Fibroblast of lung (primary cell): ENCODE results near the gene TPO. TPM values are rescaled to one million over a fixed set of nuclear protein-coding genes. Genes with fewer than 3 reads are reported as not detected.

ENCODE experiments used
- DNase-seq, 2 donors: peaks; one replicate each; pipeline versions ENCODE4 v3.0.0 to v3.0.0-alpha.2; 2010; ENCODE audit warnings: low read depth in 2 of 2
- H2AFZ ChIP-seq: 2 replicates; pipeline ENCODE4 v1.5.1; 2012; ENCODE audit warnings: low read length, control low read depth, inconsistent platforms
- H3K27ac ChIP-seq: 2 replicates; pipeline ENCODE4 v1.5.1; 2011; ENCODE audit warnings: low read length, control low read depth; ENCODE audit not compliant: insufficient read depth
- H3K27me3 ChIP-seq: 2 replicates; pipeline ENCODE4 v1.5.1; 2011; ENCODE audit warnings: mild to moderate bottlenecking, low read length; ENCODE audit not compliant: control insufficient read depth, insufficient read depth
- H3K36me3 ChIP-seq: 2 replicates; pipeline ENCODE4 v1.5.1; 2011; ENCODE audit warnings: low read length; ENCODE audit not compliant: control insufficient read depth, insufficient read depth
- H3K4me1 ChIP-seq: 2 replicates; pipeline ENCODE4 v1.5.1; 2011; ENCODE audit warnings: low read length; ENCODE audit not compliant: control insufficient read depth, insufficient read depth; ENCODE audit errors: extremely low read depth
- H3K4me2 ChIP-seq: 2 replicates; pipeline ENCODE4 v1.5.1; 2011; ENCODE audit warnings: low read length, control low read depth; ENCODE audit not compliant: insufficient read depth; ENCODE audit errors: extremely low read depth
- H3K4me3 ChIP-seq, 4 experiments: fragments of 200-600 bp in 1 of 4; sonication (generic) in 1 of 4; replicated peaks in 1 of 4; 2 replicates each; pipeline ENCODE4 v1.5.1; 2011 to 2016; ENCODE audit warnings: low read length in 4 of 4, low read depth in 3 of 4, mild to moderate bottlenecking in 3 of 4, control low read depth in 2 of 4, inconsistent platforms in 1 of 4, mixed read lengths in 1 of 4; ENCODE audit not compliant: insufficient read depth in 1 of 4; ENCODE audit errors: control extremely low read depth in 1 of 4
- H3K79me2 ChIP-seq: 2 replicates; pipeline ENCODE4 v1.5.1; 2012; ENCODE audit warnings: mild to moderate bottlenecking, low read length, inconsistent platforms; ENCODE audit not compliant: control insufficient read depth, insufficient read depth
- H3K9ac ChIP-seq: 2 replicates; pipeline ENCODE4 v1.5.1; 2011; ENCODE audit warnings: mild to moderate bottlenecking, low read length, control low read depth; ENCODE audit not compliant: insufficient read depth
- H3K9me3 ChIP-seq: 2 replicates; pipeline ENCODE4 v1.5.1; 2012; ENCODE audit warnings: low read depth, low read length; ENCODE audit not compliant: control insufficient read depth, insufficient read depth
- H4K20me1 ChIP-seq: 2 replicates; pipeline ENCODE4 v1.5.1; 2011; ENCODE audit warnings: low read length; ENCODE audit not compliant: control insufficient read depth, insufficient read depth; ENCODE audit errors: extremely low read depth
- EZH2 ChIP-seq: IDR thresholded peaks from 2 replicates; pipeline ENCODE4 v1.5.1; 2012; ENCODE audit warnings: low read length, control low read depth, mild to moderate bottlenecking; ENCODE audit errors: missing control alignments
- polyA plus RNA-seq, 2 donors: library from polyadenylated mRNA; depleted of rRNA in 1 of 2; stranded (reverse) in 1 of 2; unstranded in 1 of 2; fragments of >200 nt; gene quantifications; 2 replicates each; pipeline ENCODE4 v1.2.1, GENCODE V29; 2011 to 2012; ENCODE audit warnings: missing spikeins in 1 of 2
- total RNA-seq: library from RNA; depleted of rRNA; stranded (reverse); fragments of >200 nt; gene quantifications from 2 replicates; pipeline ENCODE4 v1.2.1, GENCODE V29; 2014
- TF ChIP-seq, protein P1 (sequence below), 2 donors: IDR thresholded peaks in 1 of 2; conservative IDR thresholded peaks in 1 of 2; 1 replicate in 1 of 2; 2 replicates in 1 of 2; pipeline ENCODE4 v1.5.1; 2011 to 2012; ENCODE audit warnings: low read length in 2 of 2, control low read depth in 1 of 2, inconsistent platforms in 1 of 2, low read depth in 1 of 2, mild to moderate bottlenecking in 1 of 2

TPO gene
- total and polyA plus RNA-seq, 2 donors (not counting 1 experiment from before 2014, with no cell fraction given), result not detected

DNA sequence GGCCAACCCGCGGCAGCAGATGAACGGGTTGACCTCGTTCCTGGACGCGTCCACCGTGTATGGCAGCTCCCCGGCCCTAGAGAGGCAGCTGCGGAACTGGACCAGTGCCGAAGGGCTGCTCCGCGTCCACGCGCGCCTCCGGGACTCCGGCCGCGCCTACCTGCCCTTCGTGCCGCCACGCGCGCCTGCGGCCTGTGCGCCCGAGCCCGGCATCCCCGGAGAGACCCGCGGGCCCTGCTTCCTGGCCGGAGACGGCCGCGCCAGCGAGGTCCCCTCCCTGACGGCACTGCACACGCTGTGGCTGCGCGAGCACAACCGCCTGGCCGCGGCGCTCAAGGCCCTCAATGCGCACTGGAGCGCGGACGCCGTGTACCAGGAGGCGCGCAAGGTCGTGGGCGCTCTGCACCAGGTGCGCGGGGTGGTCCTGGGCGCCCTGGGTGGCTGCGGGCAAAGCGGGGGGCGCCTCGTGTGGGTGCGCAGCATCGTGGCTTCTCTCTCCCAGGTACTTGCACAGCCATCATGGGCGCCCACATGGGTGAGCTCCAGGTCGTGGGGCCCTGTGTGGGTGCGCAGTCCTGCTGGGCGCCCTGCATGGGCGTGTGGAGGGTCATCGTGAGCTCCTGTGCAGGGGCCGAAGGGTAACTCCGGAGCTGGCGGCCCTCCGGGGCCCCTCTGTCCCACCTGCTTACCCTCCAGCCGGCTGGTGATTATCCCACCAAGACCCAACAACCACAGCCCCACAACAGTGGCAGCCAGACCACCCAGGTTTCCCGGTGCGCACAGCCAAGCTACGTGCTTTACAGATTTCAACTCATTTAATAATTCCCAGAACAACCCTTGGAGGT lies 64.2 kb downstream of the TPO start:
- H3K9ac ChIP-seq, result no peak overlapping the region
- DNase-seq, result no peak
- no peak overlapping the region for H3K4me3 ChIP-seq
- H3K79me2 ChIP-seq, result no peaks in the 10 kb centered on the region
- no peaks in the 10 kb centered on the region for H3K27me3 ChIP-seq
- no peaks in the 10 kb centered on the region for H4K20me1 ChIP-seq
- no peak overlapping the region for H3K27ac ChIP-seq
- H3K4me1 ChIP-seq, result no peaks in the 10 kb centered on the region
- H3K9me3 ChIP-seq, result no peaks in the 10 kb centered on the region
- no peak for TF ChIP-seq EZH2
- TF ChIP-seq, protein P1, sequence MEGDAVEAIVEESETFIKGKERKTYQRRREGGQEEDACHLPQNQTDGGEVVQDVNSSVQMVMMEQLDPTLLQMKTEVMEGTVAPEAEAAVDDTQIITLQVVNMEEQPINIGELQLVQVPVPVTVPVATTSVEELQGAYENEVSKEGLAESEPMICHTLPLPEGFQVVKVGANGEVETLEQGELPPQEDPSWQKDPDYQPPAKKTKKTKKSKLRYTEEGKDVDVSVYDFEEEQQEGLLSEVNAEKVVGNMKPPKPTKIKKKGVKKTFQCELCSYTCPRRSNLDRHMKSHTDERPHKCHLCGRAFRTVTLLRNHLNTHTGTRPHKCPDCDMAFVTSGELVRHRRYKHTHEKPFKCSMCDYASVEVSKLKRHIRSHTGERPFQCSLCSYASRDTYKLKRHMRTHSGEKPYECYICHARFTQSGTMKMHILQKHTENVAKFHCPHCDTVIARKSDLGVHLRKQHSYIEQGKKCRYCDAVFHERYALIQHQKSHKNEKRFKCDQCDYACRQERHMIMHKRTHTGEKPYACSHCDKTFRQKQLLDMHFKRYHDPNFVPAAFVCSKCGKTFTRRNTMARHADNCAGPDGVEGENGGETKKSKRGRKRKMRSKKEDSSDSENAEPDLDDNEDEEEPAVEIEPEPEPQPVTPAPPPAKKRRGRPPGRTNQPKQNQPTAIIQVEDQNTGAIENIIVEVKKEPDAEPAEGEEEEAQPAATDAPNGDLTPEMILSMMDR (conservative IDR thresholded peaks at IDR 0.05 in 1 of 2, IDR thresholded peaks at IDR 0.05 in 1 of 2; ENCODE audit: low read depth in 1 of 2, low read length in 2 of 2), result no peak
- H3K36me3 ChIP-seq, result no peaks in the 10 kb centered on the region
- H2AFZ ChIP-seq, result no peak overlapping the region
- H3K4me2 ChIP-seq, result no peak overlapping the region

DNA sequence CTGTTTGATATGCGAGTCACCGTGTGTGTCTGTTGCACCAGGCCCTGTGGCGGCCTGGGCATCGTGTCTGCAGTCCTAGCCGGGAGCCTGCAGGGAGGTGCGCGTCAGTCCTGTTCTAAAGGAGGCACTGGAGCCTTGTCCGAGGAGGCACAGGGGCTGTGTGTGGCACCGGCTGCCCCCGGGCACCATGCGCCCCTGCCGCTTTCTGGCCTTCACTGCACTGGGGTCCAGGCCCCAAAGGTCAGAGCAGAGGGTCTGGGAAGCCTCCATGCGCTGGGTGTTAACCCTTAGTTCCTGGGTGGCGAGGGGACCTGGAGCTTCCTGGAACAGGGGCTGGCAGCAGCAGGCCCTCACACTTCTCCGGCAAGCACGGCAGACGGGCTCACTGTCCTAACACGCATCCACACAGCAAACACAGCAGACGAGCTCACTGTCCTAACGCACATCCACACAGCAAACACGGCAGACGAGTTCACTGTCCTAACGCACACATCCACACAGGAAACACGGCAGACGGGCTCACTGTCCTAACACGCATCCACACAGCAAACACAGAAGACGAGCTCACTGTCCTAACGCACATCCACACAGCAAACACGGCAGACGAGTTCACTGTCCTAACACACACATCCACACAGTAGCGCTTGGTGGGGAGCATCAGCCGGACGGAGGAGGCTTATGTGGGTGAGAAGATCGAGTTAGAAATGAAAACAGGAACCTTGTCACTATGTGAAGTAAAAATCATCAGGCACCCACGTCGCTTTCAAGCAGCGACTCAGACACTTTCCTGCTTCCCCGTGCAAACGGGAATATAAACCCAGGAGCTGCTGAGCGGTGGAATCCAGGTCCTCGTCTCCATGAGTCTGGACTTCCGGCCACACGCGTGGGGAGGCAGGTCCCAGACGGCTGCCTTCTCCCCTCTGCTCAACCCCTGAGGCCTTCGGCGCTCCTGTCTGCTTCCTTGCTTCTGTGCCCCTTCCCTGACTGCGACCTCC lies 65.3 kb downstream of the TPO start:
- no peaks in the 10 kb centered on the region for H4K20me1 ChIP-seq
- H3K4me2 ChIP-seq, result no peak overlapping the region
- no peak overlapping the region for H2AFZ ChIP-seq
- H3K9ac ChIP-seq, result no peak overlapping the region
- H3K27me3 ChIP-seq, result no peaks in the 10 kb centered on the region
- no peak for TF ChIP-seq EZH2
- TF ChIP-seq, protein P1 (conservative IDR thresholded peaks at IDR 0.05 in 1 of 2, IDR thresholded peaks at IDR 0.05 in 1 of 2; ENCODE audit: low read depth in 1 of 2, low read length in 2 of 2), result no peak
- no peaks in the 10 kb centered on the region for H3K4me1 ChIP-seq
- no peaks in the 10 kb centered on the region for H3K79me2 ChIP-seq
- H3K27ac ChIP-seq, result no peak overlapping the region
- DNase-seq, result no peak
- no peaks in the 10 kb centered on the region for H3K9me3 ChIP-seq
- no peaks in the 10 kb centered on the region for H3K36me3 ChIP-seq
- no peak overlapping the region for H3K4me3 ChIP-seq

DNA sequence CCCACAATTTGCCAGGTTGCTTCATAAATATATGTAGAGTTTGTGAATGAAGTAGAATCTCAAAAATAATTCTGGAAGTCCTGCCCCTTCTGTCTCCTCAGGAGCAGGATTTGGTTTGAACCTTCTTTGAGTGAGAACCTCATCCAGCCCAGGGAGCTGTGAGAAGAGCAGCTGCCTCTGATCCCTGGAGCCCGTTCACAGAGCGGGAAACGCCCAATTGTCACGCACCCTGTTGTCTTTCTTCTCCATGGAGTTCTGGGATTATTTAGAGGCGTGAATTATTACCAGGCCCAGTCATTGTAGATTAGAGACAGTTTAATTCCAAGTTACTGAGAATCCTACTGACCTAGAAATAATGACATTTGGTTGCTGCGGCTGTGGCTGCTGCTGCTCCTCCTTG lies 66.1 kb downstream of the TPO start:
- H3K9me3 ChIP-seq, result no peaks in the 10 kb centered on the region
- H3K79me2 ChIP-seq, result no peaks in the 10 kb centered on the region
- no peak for TF ChIP-seq EZH2
- TF ChIP-seq, protein P1 (conservative IDR thresholded peaks at IDR 0.05 in 1 of 2, IDR thresholded peaks at IDR 0.05 in 1 of 2; ENCODE audit: low read depth in 1 of 2, low read length in 2 of 2), result no peak
- no peak overlapping the region for H3K27ac ChIP-seq
- no peaks in the 10 kb centered on the region for H3K27me3 ChIP-seq
- H3K4me2 ChIP-seq, result no peak overlapping the region
- no peak overlapping the region for H2AFZ ChIP-seq
- no peak overlapping the region for H3K9ac ChIP-seq
- DNase-seq, result no peak
- no peaks in the 10 kb centered on the region for H3K4me1 ChIP-seq
- no peaks in the 10 kb centered on the region for H4K20me1 ChIP-seq
- H3K36me3 ChIP-seq, result no peaks in the 10 kb centered on the region
- H3K4me3 ChIP-seq, result no peak overlapping the region
